ENCODE measurements around the gene CRIM1. TPM values are rescaled to one million over a fixed set of nuclear protein-coding genes. Genes with fewer than 3 reads are reported as not detected.

CRIM1 gene
- total and polyA plus RNA-seq, 2 of the 8 experiments (the other 6 are each of a cell fraction or from before 2014, with no cell fraction given), result 9.4 to 28.4 TPM

GRCh38 chr2:36407413-36407812 lies 51.8 kb downstream of the CRIM1 start:
- no peak overlapping the region for H3K14ac ChIP-seq (ENCODE audit: insufficient read length)
- 86% methylated on average over 4 of the region's 4 CpGs; no CpG with 5 or more reads in 1 of the 2 experiments for WGBS, 2 experiments (ENCODE audit: extremely low coverage in 1 of 2, insufficient coverage in 1 of 2, insufficient read length in 1 of 2, insufficient replicate concordance in 2 of 2, low coverage in 1 of 2, low lambda C conversion rate in 2 of 2, missing lambda C conversion rate in 1 of 2)
- no peak overlapping the region for H4K91ac ChIP-seq (replicated peaks; ENCODE audit: insufficient read length, low read length)
- no peak overlapping the region for H4K8ac ChIP-seq (ENCODE audit: extremely low read depth, insufficient read depth, low read length)
- no peak for DNase-seq (ENCODE audit: low read depth in 1 of 2, low spot score in 2 of 2)
- no peaks in the 10 kb centered on the region for H3K9me3 ChIP-seq (ENCODE audit: insufficient read depth in 2 of 2, low read depth in 1 of 2, low read length in 1 of 2)
- CTCF ChIA-PET (ENCODE audit: partially characterized antibody), result interaction anchor here (0.7 to 1.4 kb wide), 2 partner anchors 10 to 39 kb away, joined by 3 read pairs; no protein-coding TSS in a partner anchor
- no peak overlapping the region for H2BK15ac ChIP-seq (ENCODE audit: low read length)
- H3K79me2 ChIP-seq (ENCODE audit: control insufficient read depth in 1 of 2, insufficient read depth in 2 of 2, low read length in 2 of 2), result peaks cover 0 to 92% of the 10 kb centered on the region in 2 experiments; a peak in 3 of 4 replicates
- H3K4me2 ChIP-seq (ENCODE audit: insufficient read depth in 1 of 2, low read depth in 2 of 2, low read length in 2 of 2), result no peak overlapping the region
- H3K4me3 ChIP-seq (ENCODE audit: extremely low read depth in 1 of 4, insufficient read depth in 2 of 4, low read depth in 3 of 4, low read length in 4 of 4), result no peak overlapping the region
- POLR2A ChIA-PET (ENCODE audit: partially characterized antibody), result no interaction called here
- H2AK5ac ChIP-seq (ENCODE audit: low read depth, low read length), result no peak overlapping the region
- H3K23me2 ChIP-seq (ENCODE audit: low read depth, low read length), result no peaks in the 10 kb centered on the region
- no peak overlapping the region for H2BK5ac ChIP-seq (ENCODE audit: low read depth, low read length)
- H3K23ac ChIP-seq (ENCODE audit: insufficient read length), result no peak overlapping the region
- H4K5ac ChIP-seq (ENCODE audit: insufficient read length, low read depth, low read length), result no peak overlapping the region
- H3K4me1 ChIP-seq (replicated peaks in 1 of 4; ENCODE audit: control insufficient read depth in 3 of 4, insufficient read depth in 4 of 4, low read length in 3 of 4), result peaks cover 4 to 28% (median 10%) of the 10 kb centered on the region in 4 experiments; a peak in 5 of 7 replicates
- H4K20me1 ChIP-seq (replicated peaks in 1 of 2; ENCODE audit: control insufficient read depth in 1 of 2, insufficient read depth in 2 of 2, low read length in 2 of 2), result peaks cover 0 to 2% of the 10 kb centered on the region in 2 experiments
- no peak overlapping the region for H2AFZ ChIP-seq (ENCODE audit: low read length)
- no peak overlapping the region for H3K9ac ChIP-seq (replicated peaks in 1 of 4; ENCODE audit: extremely low read depth in 1 of 4, low read depth in 3 of 4, low read length in 3 of 4)
- no peak overlapping the region for H2BK120ac ChIP-seq (replicated peaks; ENCODE audit: low read depth, low read length)
- FAIRE-seq, result no peak
- no peak overlapping the region for H3K27ac ChIP-seq (ENCODE audit: low read depth, low read length)
- H2BK12ac ChIP-seq (ENCODE audit: low read depth, low read length), result no peak overlapping the region
- no peak overlapping the region for H2BK20ac ChIP-seq (ENCODE audit: low read length)
- no peak overlapping the region for H3K56ac ChIP-seq (replicated peaks; ENCODE audit: insufficient read length, low read depth, low read length)
- no peaks in the 10 kb centered on the region for H3K27me3 ChIP-seq (replicated peaks in 1 of 4; ENCODE audit: control insufficient read depth in 3 of 4, extremely low read depth in 1 of 4, insufficient read depth in 3 of 4, low read length in 3 of 4)
- no peaks in the 10 kb centered on the region for H3K36me3 ChIP-seq (ENCODE audit: control insufficient read depth in 2 of 4, insufficient read depth in 4 of 4, low read length in 3 of 4)
- peaks cover 3% of the 10 kb centered on the region; the same call in 1 of the 2 replicates for H3K79me1 ChIP-seq (ENCODE audit: low read depth, low read length)
- no peak overlapping the region for H3K4ac ChIP-seq (replicated peaks; ENCODE audit: insufficient read length, low read depth, low read length)
- H3K18ac ChIP-seq (ENCODE audit: extremely low read depth, low read length), result no peak overlapping the region
- TF ChIP-seq CTCF (IDR thresholded peaks at IDR 0.05; ENCODE audit: control extremely low read depth in 1 of 3, insufficient read depth in 1 of 3, low read depth in 1 of 3, low read length in 3 of 3) (no peak), TBP (IDR thresholded peaks at IDR 0.05; ENCODE audit: low read depth, low read length) (no peak), KDM5A (IDR thresholded peaks at IDR 0.05; ENCODE audit: low read length) (no peak), SIRT6 (IDR thresholded peaks at IDR 0.05; ENCODE audit: low read length) (no peak), BACH1 (IDR thresholded peaks at IDR 0.05; ENCODE audit: low read length) (no peak), TAF1 (IDR thresholded peaks at IDR 0.05; ENCODE audit: low read depth, low read length) (no peak), RFX5 (IDR thresholded peaks at IDR 0.05; ENCODE audit: borderline replicate concordance, low read depth, low read length) (no peak), SIN3A (conservative IDR thresholded peaks at IDR 0.05 in 1 of 2, IDR thresholded peaks at IDR 0.05 in 1 of 2; ENCODE audit: low read depth in 1 of 2, low read length in 2 of 2) (no peak), NANOG (IDR thresholded peaks at IDR 0.05; ENCODE audit: insufficient read depth, low read depth, low read length, poor library complexity, severe bottlenecking) (no peak), MAX (IDR thresholded peaks at IDR 0.05) (no peak), RBBP5 (IDR thresholded peaks at IDR 0.05; ENCODE audit: borderline replicate concordance, low read depth, low read length) (no peak)
